Hepatocyte (in vitro differentiated cells): Measurements from ENCODE around the gene CCN5. TPM values are rescaled to one million over a fixed set of nuclear protein-coding genes. Genes with fewer than 3 reads are reported as not detected.
A peak's percentile ranks its signal among the peaks of the same experiment; 100 is the strongest.

Experiments
- DNase-seq: peaks from one replicate; pipeline ENCODE4 v3.0.0-alpha.2; 2016; ENCODE audit warnings: low spot score
- H2AFZ ChIP-seq: fragments of 200-600 bp; sonication (generic); 2 replicates; pipeline ENCODE4 v1.6.0; 2016; ENCODE audit warnings: antibody characterized with exemption, mild to moderate bottlenecking
- H3K27ac ChIP-seq: fragments of 200-600 bp; sonication (generic); 2 replicates; pipeline ENCODE4 v1.5.1; 2016; ENCODE audit warnings: mild to moderate bottlenecking
- H3K27me3 ChIP-seq: fragments of 200-600 bp; sonication (generic); 2 replicates; pipeline ENCODE4 v1.6.1; 2016
- H3K36me3 ChIP-seq: fragments of 200-600 bp; sonication (generic); replicated peaks from 2 replicates; pipeline ENCODE4 v1.5.1; 2016; ENCODE audit warnings: low read depth; ENCODE audit not compliant: insufficient read depth
- H3K4me1 ChIP-seq: fragments of 200-600 bp; sonication (generic); 2 replicates; pipeline ENCODE4 v1.5.1; 2016; ENCODE audit warnings: mild to moderate bottlenecking, moderate library complexity; ENCODE audit not compliant: insufficient read depth
- H3K4me2 ChIP-seq: fragments of 200-600 bp; sonication (generic); 2 replicates; pipeline ENCODE4 v1.6.0; 2016
- H3K4me3 ChIP-seq: fragments of 200-600 bp; sonication (generic); 2 replicates; pipeline ENCODE4 v1.5.1; 2016; ENCODE audit warnings: mild to moderate bottlenecking
- H3K79me2 ChIP-seq: fragments of 200-600 bp; sonication (generic); 2 replicates; pipeline ENCODE4 v1.6.0; 2017; ENCODE audit warnings: mild to moderate bottlenecking
- H3K9me2 ChIP-seq: fragments of 200-600 bp; sonication (generic); replicated peaks from 2 replicates; pipeline ENCODE4 v1.6.0; 2017; ENCODE audit warnings: mild to moderate bottlenecking; ENCODE audit not compliant: insufficient read depth
- H3K9me3 ChIP-seq: fragments of 200-600 bp; sonication (generic); 2 replicates; pipeline ENCODE4 v1.5.1; 2016; ENCODE audit warnings: low read depth, mild to moderate bottlenecking
- H4K20me1 ChIP-seq: fragments of 200-600 bp; sonication (generic); 2 replicates; pipeline ENCODE4 v1.6.0; 2016; ENCODE audit warnings: mild to moderate bottlenecking; ENCODE audit not compliant: insufficient read depth, poor library complexity, severe bottlenecking
- EZH2 ChIP-seq: fragments of 200-600 bp; sonication (generic); IDR thresholded peaks from 2 replicates; pipeline ENCODE4 v1.6.1; 2016; ENCODE audit warnings: antibody characterized with exemption, mild to moderate bottlenecking, borderline replicate concordance
- EZH2phosphoT487 ChIP-seq: fragments of 200-600 bp; sonication (generic); IDR thresholded peaks from one replicate; pipeline ENCODE4 v1.6.1; 2018; ENCODE audit warnings: antibody characterized with exemption, mild to moderate bottlenecking, low read depth, moderate library complexity; ENCODE audit not compliant: unreplicated experiment, severe bottlenecking
- WGBS: methylation state at CpG from one replicate; pipeline ENCODE4 v1.1.6; 2016; ENCODE audit warnings: low lambda C conversion rate; ENCODE audit errors: missing lambda C conversion rate; 5-methylcytosine and 5-hydroxymethylcytosine counted together
- polyA plus RNA-seq: library from polyadenylated mRNA; unstranded; fragments of >200 nt; fragmentation: Nextera tagmentation; extraction: Ambion mirVana; gene quantifications from 2 replicates; pipeline ENCODE4 v1.2.1, GENCODE V29; 2016
- total RNA-seq: library from RNA; depleted of rRNA; stranded (reverse); fragments of >200 nt; gene quantifications from 2 replicates; pipeline ENCODE4 v1.2.3, GENCODE V29; 2014
- TF ChIP-seq, protein P1 (sequence below): fragments of 200-600 bp; sonication (generic); IDR thresholded peaks from 2 replicates; pipeline ENCODE4 v1.5.1; 2016; ENCODE audit warnings: antibody characterized with exemption, mild to moderate bottlenecking; ENCODE audit not compliant: poor library complexity

Gene CCN5
- total and polyA plus RNA-seq, 2 experiments from 2014 or later = 0.53 to 0.82 TPM

DNA sequence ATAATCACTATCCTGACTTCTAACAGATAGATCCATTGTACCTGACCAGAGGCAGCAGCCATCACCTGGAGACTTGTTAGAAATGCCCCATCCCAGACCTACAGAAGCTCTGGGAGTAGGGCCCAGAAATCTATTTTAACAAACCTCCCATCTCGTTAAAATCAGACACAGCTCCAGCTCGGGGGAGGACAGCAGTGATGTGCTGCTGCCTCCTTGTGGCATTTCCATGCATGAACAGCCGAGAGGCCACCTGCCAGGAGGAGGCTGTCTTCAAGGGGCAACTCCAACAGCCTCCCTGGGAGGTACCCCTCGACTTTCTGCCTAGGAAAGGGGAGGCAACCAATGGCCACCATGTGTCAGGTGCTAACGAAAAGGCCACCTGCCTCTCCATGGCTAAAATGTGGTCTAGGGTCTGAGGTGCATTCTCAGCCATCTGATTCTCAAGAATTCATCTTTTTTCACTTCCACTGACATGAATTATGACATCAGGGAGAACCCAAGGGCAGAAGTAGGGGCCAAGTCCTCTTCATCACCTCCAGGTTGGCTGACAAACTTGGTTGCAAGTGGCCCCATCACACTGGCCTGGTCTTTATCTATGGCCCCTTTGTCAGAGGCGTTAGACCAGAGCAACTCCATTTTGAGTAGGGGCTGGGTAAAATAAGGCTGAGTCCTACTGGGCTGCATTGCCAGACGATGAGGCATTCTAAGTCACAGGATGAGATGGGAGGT lies 18.3 kb downstream of the CCN5 start:
- Histone ChIP-seq H3K79me2 (no peaks in the 10 kb centered on the region), H3K36me3 (no peaks in the 10 kb centered on the region), H4K20me1 (no peaks in the 10 kb centered on the region), H3K27me3 (no peaks in the 10 kb centered on the region), H3K4me3 (no peak overlapping the region), H3K4me2 (no peak overlapping the region), H3K9me3 (no peaks in the 10 kb centered on the region), H3K4me1 (peaks cover 16% of the 10 kb centered on the region), H3K9me2 (no peaks in the 10 kb centered on the region), H3K27ac (peak overlapping the region; percentile 80), H2AFZ (no peak overlapping the region)
- WGBS = 28% methylated on average over 7 of the region's 7 CpGs
- no peak for TF ChIP-seq EZH2
- TF ChIP-seq, protein P1, sequence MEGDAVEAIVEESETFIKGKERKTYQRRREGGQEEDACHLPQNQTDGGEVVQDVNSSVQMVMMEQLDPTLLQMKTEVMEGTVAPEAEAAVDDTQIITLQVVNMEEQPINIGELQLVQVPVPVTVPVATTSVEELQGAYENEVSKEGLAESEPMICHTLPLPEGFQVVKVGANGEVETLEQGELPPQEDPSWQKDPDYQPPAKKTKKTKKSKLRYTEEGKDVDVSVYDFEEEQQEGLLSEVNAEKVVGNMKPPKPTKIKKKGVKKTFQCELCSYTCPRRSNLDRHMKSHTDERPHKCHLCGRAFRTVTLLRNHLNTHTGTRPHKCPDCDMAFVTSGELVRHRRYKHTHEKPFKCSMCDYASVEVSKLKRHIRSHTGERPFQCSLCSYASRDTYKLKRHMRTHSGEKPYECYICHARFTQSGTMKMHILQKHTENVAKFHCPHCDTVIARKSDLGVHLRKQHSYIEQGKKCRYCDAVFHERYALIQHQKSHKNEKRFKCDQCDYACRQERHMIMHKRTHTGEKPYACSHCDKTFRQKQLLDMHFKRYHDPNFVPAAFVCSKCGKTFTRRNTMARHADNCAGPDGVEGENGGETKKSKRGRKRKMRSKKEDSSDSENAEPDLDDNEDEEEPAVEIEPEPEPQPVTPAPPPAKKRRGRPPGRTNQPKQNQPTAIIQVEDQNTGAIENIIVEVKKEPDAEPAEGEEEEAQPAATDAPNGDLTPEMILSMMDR = peak; percentile 79
- no peak for TF ChIP-seq EZH2phosphoT487
- peak; percentile 85 for DNase-seq

DNA sequence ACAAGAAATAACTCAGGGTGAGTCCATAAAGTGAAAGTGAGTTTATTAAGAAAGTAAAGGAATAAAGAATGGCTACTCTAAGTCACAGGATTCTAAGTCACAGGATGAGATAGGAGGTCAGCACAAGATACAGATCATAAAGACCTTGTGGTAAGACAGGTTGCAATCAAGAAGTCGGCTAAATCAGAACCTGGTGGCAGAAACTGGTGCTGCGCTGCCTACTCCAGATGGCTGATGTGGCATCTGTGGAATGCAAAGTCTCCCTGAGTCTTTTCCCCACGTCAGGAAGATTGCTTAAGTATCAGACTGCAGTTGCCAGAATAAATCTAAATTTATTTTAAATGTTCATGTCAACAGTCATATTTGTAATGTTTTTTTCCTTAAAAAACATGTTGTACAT lies 19.8 kb downstream of the CCN5 start:
- H3K4me1 ChIP-seq = peaks cover 3% of the 10 kb centered on the region
- DNase-seq = peak; percentile 38
- no peaks in the 10 kb centered on the region for H4K20me1 ChIP-seq
- no peak overlapping the region for H3K4me2 ChIP-seq
- no peak for TF ChIP-seq EZH2phosphoT487
- no peak for TF ChIP-seq EZH2
- TF ChIP-seq, protein P1 = no peak
- H3K9me2 ChIP-seq = no peaks in the 10 kb centered on the region
- no peaks in the 10 kb centered on the region for H3K79me2 ChIP-seq
- H3K27me3 ChIP-seq = no peaks in the 10 kb centered on the region
- no peaks in the 10 kb centered on the region for H3K36me3 ChIP-seq
- WGBS = 60% methylated on average over 3 of the region's 3 CpGs
- H3K4me3 ChIP-seq = no peak overlapping the region
- no peak overlapping the region for H3K27ac ChIP-seq
- H2AFZ ChIP-seq = no peak overlapping the region
- no peaks in the 10 kb centered on the region for H3K9me3 ChIP-seq

DNA sequence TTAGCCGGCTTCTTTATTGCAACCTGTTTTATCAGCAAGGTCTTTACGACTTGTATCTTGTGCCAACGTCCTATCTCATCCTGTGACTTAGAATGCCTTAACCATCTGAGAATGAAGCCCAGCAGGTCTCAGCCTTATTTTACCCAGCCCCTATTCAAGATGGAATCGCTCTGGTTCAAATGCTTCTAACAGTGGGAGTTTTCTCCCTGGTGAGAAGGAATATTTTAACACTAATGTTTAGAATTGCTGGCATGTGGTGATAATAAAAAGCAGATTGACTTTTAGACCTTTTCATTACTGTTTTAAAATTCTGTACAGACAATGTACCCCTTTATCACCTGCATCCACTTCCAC lies 20.6 kb downstream of the CCN5 start:
- H3K36me3 ChIP-seq = no peaks in the 10 kb centered on the region
- H3K27ac ChIP-seq = peak overlapping the region; percentile 17
- no peaks in the 10 kb centered on the region for H3K27me3 ChIP-seq
- H3K4me1 ChIP-seq = peaks cover 3% of the 10 kb centered on the region
- WGBS = 88% methylated on average over 4 of the region's 4 CpGs
- H3K9me2 ChIP-seq = no peaks in the 10 kb centered on the region
- TF ChIP-seq EZH2 (no peak), EZH2phosphoT487 (no peak)
- TF ChIP-seq, protein P1 = no peak
- H3K9me3 ChIP-seq = no peaks in the 10 kb centered on the region
- H3K4me2 ChIP-seq = no peak overlapping the region
- H3K4me3 ChIP-seq = no peak overlapping the region
- H4K20me1 ChIP-seq = no peaks in the 10 kb centered on the region
- no peak for DNase-seq
- H3K79me2 ChIP-seq = no peaks in the 10 kb centered on the region
- H2AFZ ChIP-seq = peak overlapping the region; percentile 8
